HG03135 (cell line): Measurements from ENCODE around the gene KRTAP5-5.

Experiments used
- ATAC-seq: cut with Tn5 transposase; IDR thresholded peaks from one replicate; pipeline ENCODE4 v1.9.1; 2021; ENCODE audit warnings: mild to moderate bottlenecking, moderate library complexity; ENCODE audit not compliant: unreplicated experiment

The KRTAP5-5 gene

DNA sequence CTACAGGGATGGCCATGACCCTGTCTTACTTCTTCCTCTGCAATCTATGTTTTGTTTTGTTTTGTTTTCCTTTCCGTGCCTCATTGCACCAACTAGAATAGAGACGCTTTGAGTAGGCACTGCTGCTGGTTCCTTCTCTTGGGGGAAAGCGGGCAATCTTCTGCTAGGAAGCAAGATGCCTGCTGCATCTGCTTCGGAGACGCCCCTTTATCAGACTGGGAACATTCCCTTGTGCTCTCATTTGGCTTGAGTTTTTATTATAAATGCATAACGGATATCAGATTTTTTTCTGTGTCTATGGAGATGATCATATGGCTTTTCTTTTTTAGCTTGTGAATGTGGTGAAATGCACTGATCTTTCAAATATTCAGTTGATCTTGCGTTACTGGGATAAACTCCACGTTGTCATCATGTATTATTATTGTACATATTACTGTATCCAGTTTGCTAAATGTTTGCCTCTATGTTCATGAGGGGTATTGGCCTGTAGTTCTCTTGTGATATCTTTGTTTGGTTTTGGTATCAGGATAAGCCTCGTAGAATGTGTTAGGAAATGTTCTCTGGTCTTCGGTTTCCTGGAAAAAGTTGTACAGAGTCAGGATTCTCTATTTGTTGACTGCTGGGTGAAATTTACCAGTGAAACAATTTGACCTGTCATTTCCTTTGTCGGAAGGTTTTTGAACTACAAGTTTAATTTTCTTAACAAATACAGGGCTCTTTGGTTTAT lies 44.0 kb downstream of the KRTAP5-5 start:
- ATAC-seq: no peak

DNA sequence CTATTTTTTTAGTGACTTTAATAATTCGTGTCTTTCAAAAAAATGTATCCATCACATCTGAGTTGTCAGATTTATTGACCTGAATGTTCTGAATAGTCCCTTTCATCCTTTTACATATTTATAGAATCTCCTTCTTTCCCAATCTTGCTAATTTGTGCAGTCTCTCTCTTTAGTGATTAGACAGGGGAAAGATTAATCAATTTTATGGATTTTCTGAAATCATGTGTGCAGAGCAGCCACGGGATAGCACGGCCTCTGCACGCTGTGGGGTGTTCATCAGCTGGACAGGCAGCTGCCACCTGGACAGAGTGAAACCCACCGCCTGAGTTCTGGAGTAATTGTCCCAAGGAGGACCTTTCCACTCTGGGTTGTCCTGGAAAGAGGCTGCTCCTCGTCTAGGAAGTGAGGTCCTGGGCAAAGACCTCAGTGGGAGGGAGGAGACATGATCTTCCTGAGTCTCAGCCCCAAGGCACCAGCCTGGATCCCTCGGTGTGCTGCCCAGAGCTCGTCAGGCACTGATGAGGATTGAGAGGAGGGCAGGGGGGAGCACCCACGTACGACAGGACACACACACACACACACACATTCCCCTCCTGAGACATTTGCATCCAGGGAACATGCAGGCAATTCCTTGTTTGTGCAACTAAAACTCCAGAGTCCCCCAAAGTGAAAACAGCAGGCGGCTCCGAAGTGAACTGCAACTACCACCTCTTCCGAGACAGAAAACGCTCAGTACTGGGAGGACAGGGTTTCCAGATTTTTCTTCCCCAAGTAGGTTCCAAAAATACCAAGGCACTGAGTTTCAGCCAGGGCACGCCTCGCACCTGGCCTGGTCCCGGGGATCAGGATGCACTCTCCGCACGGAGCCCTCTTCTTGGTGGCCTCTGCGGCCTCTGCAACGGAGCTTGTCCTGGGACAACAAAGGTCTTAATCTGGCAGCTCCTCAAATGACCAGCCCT lies 44.9 kb downstream of the KRTAP5-5 start:
- no peak for ATAC-seq

DNA sequence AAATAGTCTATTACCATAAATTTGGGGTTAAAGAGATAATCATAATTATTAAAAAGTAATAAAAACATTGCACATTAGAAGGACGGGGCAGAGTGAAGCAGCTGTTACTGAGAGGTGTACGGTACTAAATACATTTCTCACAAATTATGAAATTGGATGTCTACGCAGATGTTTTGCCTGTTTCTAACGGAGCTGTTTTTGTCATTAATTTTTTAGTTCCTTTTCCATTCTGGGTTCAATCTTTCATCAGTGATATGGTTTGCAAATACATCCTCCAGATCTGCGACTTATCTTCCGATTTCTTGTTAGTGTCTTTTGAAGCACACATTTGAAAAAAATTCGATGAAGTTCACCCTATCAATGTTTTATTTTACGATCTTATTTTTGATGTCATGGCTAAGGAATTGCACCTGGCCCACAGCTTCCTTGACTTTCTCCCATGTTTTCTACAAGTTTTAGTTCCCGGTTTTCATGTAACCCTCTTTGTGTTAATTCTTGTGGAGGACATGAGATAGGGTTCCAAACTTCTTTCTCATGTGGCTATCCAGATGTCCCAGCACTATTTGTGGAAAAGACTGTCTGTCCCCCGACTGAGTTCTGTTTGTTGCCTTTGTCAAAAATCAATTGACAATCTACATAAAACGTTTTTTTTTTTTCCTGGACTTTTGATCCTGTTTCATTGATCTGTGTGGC lies 46.1 kb downstream of the KRTAP5-5 start:
- ATAC-seq: no peak

DNA sequence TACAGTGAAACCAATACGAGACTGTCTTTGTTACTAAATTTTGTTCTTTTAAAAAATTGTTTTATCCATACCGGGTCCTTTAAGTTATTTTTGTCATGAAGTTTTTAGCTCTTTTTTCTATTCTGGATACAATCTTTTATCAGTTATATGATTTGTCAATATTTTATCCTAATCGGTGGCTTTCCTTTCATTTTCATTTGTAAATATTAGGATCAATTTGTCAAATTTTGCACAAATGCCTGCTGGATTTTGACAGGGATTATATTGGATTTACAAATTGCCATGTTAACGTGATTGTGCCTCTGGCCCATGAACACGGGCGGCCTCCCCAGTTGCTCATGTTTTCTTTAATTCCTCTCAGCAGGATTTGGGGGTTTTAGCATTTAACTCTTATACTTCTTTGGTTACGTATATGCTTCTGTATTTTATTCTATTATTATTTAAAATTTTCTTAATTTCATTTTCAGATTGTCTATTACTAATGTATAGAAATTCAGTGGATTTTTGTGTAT lies 46.7 kb downstream of the KRTAP5-5 start:
- no peak for ATAC-seq

DNA sequence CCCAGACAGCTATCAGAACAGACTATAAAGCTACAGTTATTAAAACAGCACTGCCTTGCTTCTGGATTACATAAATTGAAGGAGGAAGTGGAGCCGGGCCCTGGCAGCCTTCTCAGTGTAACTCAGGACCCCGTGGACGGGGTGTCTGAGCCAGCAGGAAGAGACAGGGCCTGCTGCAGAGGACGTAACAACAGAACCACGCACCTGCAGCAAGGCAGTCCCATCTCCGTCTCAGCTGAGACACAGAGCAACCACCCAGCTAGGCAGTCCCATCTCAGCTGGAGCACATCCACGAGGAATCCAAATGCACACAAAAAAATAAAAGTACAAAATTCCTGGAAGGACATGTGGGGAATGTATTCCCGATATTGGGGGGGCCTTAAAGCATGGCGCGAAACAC lies 50.3 kb downstream of the KRTAP5-5 start:
- no peak for ATAC-seq
